Measurements from ENCODE around the gene CNTNAP5. TPM values are rescaled to one million over a fixed set of nuclear protein-coding genes. Genes with fewer than 3 reads are reported as not detected.

CNTNAP5 gene
- total RNA-seq, 1 experiment from 2014 or later = 0.48 TPM

DNA sequence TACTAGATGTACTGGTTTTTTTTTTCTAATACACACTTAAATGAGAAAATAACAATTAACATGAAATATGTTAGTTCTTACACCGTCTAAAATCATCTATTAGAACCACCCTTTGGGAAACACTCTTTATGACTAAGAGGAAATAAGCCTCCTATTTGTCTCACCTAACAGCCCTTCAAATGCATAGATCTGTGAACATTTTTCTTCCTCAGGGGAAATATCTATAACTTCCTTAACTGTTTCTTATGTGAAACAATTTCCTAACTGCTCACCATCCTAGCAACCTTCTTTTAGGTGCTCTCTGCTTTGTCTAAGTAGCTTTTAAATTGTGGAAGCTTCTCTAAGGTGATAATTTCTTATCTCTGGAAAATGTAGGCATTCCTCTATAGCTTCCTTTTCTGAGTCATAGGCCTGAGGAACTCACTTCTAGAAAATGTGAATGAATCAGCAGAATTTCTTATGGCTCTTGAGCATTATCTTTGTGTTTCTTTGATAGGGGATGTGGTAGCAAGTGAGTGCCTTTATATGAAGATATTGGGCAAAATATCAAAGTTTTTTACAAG, 56.1 kb downstream of the CNTNAP5 start:
- no peaks in the 10 kb centered on the region for H3K4me1 Mint-ChIP-seq
- H4K91ac ChIP-seq (ENCODE audit: insufficient read length, low read depth, low read length) = no peak overlapping the region
- no peak overlapping the region for H2BK12ac ChIP-seq (ENCODE audit: insufficient read length, low read depth, low read length)
- no peak overlapping the region for H3K18ac ChIP-seq (ENCODE audit: insufficient read length, low read depth, low read length)
- no peaks in the 10 kb centered on the region for H4K20me1 ChIP-seq (ENCODE audit: control insufficient read depth, insufficient read depth, insufficient read length)
- H4K8ac ChIP-seq (replicated peaks; ENCODE audit: insufficient read length, low read depth, low read length) = no peak overlapping the region
- H3K27me3 ChIP-seq (ENCODE audit: insufficient read depth, low read length) = no peaks in the 10 kb centered on the region
- H3K9me3 Mint-ChIP-seq = peaks cover under 1 to 1% of the 10 kb centered on the region in 2 experiments; a peak in 2 of 5 replicates
- H2BK20ac ChIP-seq (ENCODE audit: low read depth, low read length, poor library complexity, severe bottlenecking) = no peak overlapping the region
- H3K27ac Mint-ChIP-seq = 0 out of 7 replicates have a peak overlapping the region, but pooled peaks of 1 of the 3 experiments have one; percentile 20
- peaks cover 0 to under 1% (median 0%) of the 10 kb centered on the region in 3 experiments; a peak in 1 of 7 replicates for H3K36me3 Mint-ChIP-seq (ENCODE audit: insufficient read depth in 1 of 3, low read depth in 3 of 3)
- no peak overlapping the region for H3K23ac ChIP-seq (ENCODE audit: insufficient read length, low read depth, low read length)
- H3K79me1 ChIP-seq (ENCODE audit: insufficient read depth, low read depth, low read length, poor library complexity, severe bottlenecking) = no peaks in the 10 kb centered on the region
- TF ChIP-seq, protein P1, sequence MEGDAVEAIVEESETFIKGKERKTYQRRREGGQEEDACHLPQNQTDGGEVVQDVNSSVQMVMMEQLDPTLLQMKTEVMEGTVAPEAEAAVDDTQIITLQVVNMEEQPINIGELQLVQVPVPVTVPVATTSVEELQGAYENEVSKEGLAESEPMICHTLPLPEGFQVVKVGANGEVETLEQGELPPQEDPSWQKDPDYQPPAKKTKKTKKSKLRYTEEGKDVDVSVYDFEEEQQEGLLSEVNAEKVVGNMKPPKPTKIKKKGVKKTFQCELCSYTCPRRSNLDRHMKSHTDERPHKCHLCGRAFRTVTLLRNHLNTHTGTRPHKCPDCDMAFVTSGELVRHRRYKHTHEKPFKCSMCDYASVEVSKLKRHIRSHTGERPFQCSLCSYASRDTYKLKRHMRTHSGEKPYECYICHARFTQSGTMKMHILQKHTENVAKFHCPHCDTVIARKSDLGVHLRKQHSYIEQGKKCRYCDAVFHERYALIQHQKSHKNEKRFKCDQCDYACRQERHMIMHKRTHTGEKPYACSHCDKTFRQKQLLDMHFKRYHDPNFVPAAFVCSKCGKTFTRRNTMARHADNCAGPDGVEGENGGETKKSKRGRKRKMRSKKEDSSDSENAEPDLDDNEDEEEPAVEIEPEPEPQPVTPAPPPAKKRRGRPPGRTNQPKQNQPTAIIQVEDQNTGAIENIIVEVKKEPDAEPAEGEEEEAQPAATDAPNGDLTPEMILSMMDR (conservative IDR thresholded peaks at IDR 0.05) = no peak
- H2BK120ac ChIP-seq (ENCODE audit: low read depth, low read length, poor library complexity, severe bottlenecking) = no peak overlapping the region
- no peaks in the 10 kb centered on the region for H3K4me1 ChIP-seq (ENCODE audit: insufficient read depth, low read length)
- H3K56ac ChIP-seq (ENCODE audit: insufficient read length, low read depth, low read length) = no peak overlapping the region
- no peaks in the 10 kb centered on the region for H3K9me3 ChIP-seq (ENCODE audit: control insufficient read depth, low read depth, low read length)
- DNase-seq = no peak
- H2AK5ac ChIP-seq (ENCODE audit: insufficient read length, low read length) = no peak overlapping the region
- H3K14ac ChIP-seq (ENCODE audit: insufficient read depth, low read length) = no peak overlapping the region
- H2BK15ac ChIP-seq (ENCODE audit: low read depth, low read length) = no peak overlapping the region
- WGBS (ENCODE audit: extremely low coverage, insufficient read length, low lambda C conversion rate) = no CpG with 5 or more reads among the region's 1 CpG
- no peaks in the 10 kb centered on the region for H3K79me2 ChIP-seq (ENCODE audit: insufficient read depth, low read length)
- no peak overlapping the region for H4K5ac ChIP-seq (ENCODE audit: insufficient read length, low read depth, low read length)
- no peak overlapping the region for H3K27ac ChIP-seq (ENCODE audit: insufficient read length, low read depth, low read length)
- H2AFZ ChIP-seq (ENCODE audit: low read length) = no peak overlapping the region
- no peaks in the 10 kb centered on the region for H3K23me2 ChIP-seq (ENCODE audit: insufficient read length, low read depth, low read length, poor library complexity, severe bottlenecking)
- no peak overlapping the region for H3K9ac ChIP-seq (ENCODE audit: extremely low read depth, insufficient read length, low read length)
- no peaks in the 10 kb centered on the region; the same call in 1 of the 2 replicates for H3K27me3 Mint-ChIP-seq (ENCODE audit: low read depth)
- H2BK5ac ChIP-seq (ENCODE audit: insufficient read length, low read length) = no peak overlapping the region
- H3K4me3 Mint-ChIP-seq = no peak overlapping the region
- no peak overlapping the region for H3T11ph ChIP-seq (ENCODE audit: low read length)
- no peak overlapping the region for H3K4ac ChIP-seq (ENCODE audit: low read depth, low read length)
- H3K4me2 ChIP-seq (ENCODE audit: insufficient read depth, insufficient read length, low read length) = no peak overlapping the region
